Ovary (tissue), 3 donors: ENCODE data around the gene CRACDL.

ENCODE experiments used
- CTCF ChIP-seq, 3 donors: fragments of 450-650 bp in 2 of 3; fragments of 200-600 bp in 1 of 3; IDR thresholded peaks; one replicate each; pipeline versions ENCODE4 v1.5.1 to v1.8.0; 2016 to 2022; ENCODE audit warnings: antibody characterized with exemption in 3 of 3, mild to moderate bottlenecking in 1 of 3
- POLR2A ChIP-seq: fragments of 450-650 bp; IDR thresholded peaks from one replicate; pipeline ENCODE4 v1.6.1; 2017; ENCODE audit warnings: antibody characterized with exemption, mild to moderate bottlenecking, moderate library complexity
- donor health status: DM: no; HTN: no; CAD: no.

GRCh38 chr2:98917031-98917471 lies 19.0 kb downstream of the CRACDL start:
- TF ChIP-seq CTCF (IDR thresholded peaks at IDR 0.05): no peak
- TF ChIP-seq POLR2A: no peak
